Activated naive CD4-positive, alpha-beta T cell (primary cell): Measurements from ENCODE around the gene ELOVL1.
"Not testable (repeated sequence)": the region's sequence is repeated elsewhere in the genome, so short reads cannot be mapped to it uniquely, and the experiment has no call there.

Source experiments
- DNase-seq, 4 experiments: peaks; one replicate each; lab custom pipeline; 2025; lab: John Stamatoyannopoulos, UW

ELOVL1 gene

DNA sequence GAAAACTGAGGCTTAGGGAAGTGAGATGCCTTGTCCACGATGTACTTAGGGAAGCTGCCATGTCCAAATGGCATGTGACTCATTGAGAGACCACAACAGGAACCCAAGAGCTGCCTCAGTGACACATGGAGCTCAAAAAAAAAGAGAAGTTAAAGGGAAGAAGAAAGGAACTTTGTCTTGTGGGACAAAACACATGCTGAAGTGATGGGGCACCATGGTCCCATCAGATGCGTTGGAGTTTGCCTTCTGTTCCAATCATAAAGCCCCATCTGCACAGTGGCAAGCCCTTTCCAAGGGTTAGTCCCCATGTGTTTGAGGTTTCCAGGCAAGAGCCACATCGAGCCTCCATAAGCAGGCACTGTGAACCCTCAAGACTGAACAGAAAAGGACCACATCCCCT, 13.8 kb upstream of the ELOVL1 start:
- DNase-seq = no peak

DNA sequence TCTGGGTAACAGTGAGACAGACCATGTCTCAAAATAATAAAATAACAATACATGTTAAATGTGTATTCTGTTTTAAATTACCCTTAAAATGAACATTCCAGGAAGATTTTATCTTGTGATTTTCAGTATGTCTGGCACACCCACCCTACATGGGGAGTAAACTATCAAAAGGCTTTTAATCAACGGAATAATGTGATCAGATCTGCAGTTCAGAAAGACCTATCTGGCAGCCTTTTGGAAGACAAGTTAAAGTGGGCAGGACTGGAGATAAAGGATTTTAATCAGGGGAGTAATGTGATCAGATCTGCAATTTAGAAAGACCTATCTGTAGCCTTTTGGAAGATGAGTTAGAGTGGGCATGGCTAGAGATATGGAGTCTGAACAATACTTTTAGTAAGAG, 11.7 kb upstream of the ELOVL1 start:
- no peak for DNase-seq

DNA sequence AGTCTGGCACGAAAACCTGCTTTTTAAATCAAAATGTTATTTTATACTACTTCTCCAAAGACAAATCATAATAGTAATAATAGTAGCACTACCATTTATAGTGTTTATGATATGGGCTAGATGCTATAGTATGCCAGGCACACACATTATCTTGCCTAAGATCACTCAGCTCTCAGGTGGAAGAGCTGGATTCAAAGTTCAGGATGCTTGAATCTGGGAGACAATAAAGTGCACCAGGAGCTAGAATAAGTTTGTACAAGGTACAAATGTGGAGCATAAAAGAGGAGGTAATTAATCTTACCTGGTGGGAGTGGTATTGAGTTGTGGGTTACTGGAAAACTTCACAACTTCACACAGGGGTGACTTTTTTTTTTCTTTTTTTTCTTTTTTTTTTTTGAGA, 10.0 kb upstream of the ELOVL1 start:
- no peak for DNase-seq

DNA sequence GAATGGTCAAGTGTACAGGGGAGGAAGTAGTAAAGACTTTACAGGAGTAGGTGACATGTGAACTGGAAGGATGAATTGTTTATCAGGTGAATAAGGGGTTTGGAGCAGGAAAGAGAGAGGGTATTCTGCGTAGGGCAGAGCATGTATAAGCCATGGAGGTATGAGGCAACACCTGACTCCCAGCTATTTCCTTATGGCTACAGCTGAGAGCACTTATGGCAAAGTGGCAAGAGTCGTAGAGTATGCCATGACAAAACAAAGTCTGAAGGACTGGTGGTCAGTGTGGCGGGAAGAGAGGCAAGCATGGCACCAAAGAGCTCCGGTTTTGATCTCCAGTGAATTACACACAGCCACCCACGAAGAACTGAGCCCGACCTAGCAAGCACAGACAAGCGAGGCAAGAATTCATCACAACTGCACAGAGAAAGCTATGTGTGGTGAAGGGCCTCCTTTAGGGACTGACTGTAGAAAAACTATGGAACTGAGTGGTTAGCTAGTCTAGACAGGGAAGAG, 9.0 kb upstream of the ELOVL1 start:
- no peak for DNase-seq

DNA sequence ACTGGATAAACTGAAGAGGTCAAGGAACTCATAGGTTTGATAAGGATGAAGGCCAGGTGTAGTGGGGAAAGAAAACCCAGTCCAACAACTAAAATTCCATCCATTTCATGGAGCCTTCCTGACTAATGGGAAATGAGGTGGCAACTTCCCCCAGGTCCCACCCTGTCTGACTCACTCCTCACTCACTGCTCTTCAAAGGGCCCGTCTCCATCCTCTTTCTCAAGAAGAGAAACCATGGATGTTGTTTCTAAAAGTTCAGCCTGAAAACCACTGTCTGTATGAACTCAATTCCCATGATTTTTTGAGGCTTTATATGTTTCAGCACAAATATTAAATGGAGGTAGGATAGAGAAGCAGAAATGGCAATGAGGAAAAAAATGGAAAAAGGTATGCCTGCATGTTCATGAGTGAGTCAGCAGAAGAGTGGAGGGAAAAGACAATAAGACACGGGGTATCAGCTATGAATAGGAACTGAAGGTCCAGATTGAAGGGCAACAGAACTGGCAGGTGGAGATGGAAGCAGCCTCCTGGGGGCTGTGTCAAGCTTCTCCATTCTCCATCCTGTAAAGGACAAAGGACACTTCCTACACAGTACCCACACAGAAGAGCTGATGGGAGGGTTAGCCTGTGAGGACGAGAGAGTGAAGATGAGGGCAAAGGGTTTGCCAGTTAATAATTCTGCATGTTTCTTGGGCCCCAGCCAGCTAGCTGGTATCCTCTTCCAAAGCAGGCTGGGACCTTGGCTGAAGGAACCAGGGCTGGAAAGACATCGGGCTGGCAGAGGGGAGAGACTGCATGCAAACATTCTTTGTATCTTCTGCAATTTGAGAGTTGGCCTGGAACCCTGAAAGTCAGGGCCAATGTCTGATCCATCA, 5.5 kb upstream of the ELOVL1 start:
- DNase-seq = no peak

DNA sequence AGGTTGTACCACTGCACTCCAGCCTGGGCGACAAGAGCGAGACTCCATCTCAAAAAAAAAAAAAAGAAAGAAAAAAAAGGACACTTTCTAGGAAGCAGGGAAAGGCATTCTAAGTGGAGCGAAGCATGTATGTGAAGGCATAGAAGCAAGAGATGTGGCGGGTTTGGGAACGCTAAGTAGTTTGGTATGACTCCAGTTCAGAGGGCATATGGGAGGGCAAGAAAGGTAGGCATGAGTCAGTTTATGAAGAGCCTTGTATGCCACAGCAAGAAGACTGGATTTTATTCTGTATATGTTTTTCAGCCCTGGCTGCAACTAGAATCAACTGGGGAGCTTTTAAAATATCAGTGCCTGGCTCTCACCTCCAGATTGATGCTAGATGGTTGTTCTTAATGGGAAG, 4.4 kb upstream of the ELOVL1 start:
- no peak for DNase-seq

DNA sequence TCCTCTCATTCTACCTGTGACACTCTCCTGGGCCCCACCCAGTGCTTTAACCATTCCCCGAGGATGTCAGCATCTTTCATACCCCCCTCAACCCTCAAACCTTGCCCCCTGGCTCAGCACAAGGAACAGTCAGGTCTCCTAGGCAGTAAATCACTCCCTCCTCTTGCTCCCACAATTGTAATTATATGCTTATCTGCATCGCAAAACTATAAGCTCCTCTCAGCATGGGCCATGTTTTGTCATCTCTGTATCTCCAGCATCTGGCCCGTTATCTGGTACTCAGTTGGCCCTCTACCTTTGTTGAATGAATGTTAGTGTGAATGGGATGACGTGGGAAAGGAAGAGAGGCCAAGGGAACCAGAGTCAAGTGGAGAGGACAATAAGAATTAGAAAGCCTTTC, 2.8 kb upstream of the ELOVL1 start:
- no peak for DNase-seq

DNA sequence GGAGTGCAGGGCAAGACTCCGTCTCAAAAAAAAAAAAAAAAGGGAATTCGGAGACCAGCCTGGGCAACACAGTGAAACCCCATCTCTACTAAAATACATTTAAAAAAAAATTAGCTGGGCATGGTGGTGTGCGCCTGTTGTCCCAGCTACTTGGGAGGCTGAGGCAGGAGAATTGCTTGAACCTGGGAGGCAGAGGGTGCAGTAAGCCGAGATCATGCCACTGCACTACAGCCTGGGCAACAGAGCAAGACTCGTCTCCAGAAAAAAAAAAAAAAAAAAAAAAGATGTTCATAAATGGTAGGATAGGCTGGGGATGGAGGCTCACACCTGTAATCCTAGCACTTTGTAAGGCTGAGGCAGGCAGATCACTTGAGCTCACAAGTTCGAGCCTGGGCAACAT, 2.0 kb upstream of the ELOVL1 start:
- not testable (repeated sequence) for DNase-seq

DNA sequence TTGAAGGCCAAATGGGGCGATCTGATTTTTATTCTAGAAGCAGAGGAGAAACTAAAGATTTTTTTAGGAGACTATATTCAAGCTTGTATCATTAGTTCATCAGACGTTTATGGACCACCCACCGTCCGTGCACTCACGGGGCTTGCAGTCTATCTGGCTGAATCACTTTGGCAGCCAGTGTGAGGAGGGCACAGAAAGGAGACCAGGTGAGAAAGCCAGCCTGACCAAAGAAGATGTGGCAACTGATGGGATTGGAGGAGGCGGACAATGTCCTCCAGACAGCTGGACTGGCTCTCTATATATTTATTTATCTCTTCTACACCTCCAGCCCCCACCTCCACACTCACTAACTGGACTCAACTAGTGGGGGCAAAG, 822 bp upstream of the ELOVL1 start:
- no peak for DNase-seq

DNA sequence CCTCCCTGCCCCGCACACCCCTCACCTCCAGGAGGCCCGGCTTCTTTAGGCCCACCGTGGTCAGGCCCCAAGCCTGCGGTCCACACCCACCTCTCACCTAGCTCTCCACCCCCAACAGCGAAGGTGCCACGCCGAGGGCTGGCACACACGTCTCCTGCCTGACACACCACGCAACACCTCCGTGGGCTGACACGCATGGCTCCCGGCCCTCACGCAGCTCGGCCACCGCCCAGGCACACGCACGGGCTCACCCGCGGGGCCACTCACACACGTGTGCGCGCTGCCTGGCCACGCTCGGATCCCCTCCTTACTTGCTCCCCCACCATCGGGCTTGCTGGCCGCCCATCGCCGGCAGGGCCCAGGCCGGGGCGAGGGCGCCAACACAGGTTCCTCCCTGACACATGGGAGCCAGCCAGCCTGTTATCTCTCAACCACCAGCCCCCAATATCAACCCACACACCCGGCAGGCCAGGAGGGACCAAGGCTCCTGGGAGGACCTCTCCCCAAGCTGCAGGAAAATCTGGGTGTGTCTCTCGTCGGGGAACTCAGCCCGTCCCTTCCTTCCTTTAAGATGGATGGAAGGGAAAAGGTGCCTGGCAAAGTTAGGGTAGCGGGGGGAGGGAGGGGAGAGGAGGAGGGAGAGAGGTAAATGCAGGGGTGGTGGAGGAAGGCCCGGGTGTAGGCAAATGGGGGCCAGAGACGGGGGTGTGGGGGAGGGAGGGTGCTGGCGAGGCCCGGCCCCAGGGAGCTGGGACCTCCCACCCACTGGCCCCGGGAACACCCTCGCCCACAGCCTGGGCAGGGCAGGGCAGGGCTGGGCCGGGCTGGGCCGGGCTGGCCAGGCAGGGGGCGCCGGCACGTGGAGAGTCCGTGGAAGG, 546 bp downstream of the ELOVL1 start:
- peak in 1 of 4 experiments; percentile 36 for DNase-seq

DNA sequence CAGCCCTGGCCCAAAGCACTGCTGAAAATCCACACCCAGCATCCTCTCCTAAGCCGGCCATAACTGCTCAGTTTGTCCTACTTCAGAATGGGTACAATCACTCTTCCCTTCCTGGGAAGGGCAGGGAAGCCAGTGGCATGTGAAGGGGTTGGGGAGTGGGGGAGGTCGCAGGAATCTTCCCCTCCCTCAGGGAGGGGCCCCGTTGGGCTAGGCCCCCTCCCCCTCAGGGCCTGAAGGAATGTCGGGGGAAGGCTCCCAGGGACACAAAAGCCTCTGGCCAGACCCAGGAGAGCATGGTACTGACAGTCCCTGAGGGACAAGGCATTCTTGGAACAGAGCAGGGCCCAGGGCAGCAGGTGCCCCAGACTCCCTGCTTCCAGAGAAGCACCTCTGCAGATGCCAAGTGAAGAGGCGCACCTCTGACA, 1.2 kb downstream of the ELOVL1 start:
- no peak for DNase-seq

DNA sequence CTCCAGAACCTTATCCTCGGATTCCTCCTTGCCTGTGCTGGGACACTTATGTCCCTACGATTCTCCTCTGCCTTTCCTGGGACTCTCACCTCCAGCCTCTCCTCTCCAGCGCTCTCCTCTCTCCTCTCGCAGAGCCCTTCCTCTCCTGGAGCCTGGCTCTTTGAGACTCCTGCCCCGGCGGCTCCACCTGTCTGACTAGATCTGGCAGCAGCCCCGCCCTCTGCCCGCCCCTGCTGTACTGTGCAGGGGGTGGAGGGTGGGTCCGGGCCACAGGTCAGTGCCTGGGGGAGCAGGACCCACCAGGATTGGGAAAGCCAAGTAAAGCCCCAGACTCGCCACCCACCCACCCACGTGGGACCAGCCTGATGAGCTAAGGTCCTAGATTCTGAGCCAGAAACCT, 1.6 kb downstream of the ELOVL1 start:
- no peak for DNase-seq

DNA sequence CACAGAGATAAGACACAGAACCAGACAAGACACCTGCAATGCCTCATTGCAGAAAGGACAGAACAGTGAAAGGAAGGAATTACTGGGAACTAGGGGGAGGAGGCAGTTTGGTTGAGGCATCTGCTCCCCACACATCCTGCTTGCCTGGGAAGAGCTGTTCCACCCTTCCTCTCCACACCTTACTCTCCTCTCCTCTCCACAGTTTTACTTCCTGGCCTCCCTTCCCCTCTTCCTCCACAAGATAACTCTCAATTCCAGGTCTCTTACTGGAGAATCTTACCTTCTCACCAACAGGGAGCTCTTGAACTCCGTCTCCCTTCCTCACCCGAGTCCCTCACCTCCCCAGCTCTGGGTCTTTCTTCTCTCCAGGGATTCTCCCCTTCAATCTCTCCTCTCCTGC, 2.1 kb downstream of the ELOVL1 start:
- DNase-seq = no peak

DNA sequence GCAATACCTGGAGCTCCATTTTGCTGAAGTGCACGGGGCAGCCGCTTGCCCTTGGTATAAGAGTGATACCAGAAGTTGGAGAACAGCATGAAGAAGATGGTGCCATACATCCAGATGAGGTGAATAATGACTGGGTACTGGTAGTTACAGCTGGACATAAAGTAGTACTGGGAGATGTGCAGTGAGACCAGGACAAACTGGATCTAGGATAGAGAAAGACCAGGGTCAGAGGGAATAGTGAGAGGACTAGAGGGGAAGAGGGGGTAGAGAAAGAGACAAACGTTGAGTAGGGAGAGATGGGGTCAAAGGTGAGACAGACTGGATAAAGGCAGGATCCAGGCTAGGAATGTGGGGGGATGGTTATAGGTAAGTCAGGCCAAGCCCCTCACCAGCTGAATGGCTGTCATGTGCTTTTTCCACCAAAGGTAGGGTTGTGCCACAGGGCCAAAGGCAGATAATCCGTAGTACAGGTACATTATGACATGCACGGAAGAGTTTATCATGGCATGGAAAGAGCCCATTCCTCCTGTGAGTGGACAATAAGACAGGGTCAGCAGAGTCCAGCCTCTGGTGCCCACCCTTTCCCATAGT, 3.8 kb downstream of the ELOVL1 start:
- DNase-seq = no peak

DNA sequence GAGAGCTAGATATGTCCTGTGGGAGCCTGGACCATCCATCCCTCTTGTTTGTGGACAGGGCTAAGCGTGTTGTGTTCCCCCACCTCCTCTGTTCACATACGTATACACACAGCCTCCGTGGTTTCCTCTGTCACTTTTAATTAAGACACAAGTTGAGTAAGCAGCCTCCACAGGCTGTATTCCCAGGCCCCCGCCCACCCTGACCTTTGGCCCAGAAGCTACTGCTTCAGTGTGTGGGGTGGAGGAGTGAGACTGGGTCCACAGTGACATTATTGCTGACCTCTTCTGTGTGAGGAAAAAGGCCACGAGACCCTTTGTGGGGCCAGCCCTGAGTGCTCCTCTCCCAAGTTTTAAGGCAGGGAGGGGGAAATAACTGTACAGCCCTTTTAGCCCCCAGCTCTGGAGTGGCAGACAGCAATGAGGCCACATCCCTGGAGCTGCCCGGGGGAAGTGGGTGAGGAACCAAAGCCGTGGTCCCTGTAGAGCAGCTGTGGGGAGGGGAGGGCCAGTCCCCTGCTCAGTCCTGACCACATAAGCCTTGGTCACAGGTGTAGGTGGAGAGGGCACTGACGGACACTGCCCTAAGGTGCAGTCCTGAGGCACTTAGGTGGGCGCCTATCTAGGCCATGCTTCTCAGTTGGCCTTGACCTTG, 4.4 kb downstream of the ELOVL1 start:
- no peak for DNase-seq

DNA sequence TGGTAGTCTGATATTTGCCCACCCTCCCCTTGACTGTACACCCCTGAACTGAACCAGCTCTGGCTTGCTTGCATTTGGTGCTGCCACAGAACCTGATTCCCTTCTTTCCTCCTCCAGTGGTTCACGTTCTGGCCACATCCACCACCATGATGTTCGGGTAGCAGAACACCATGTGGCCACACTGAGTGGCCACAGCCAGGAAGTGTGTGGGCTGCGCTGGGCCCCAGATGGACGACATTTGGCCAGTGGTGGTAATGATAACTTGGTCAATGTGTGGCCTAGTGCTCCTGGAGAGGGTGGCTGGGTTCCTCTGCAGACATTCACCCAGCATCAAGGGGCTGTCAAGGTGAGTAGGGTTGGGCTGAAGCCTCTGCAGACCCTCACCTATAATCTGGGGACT, 7.2 kb downstream of the ELOVL1 start:
- no peak for DNase-seq

DNA sequence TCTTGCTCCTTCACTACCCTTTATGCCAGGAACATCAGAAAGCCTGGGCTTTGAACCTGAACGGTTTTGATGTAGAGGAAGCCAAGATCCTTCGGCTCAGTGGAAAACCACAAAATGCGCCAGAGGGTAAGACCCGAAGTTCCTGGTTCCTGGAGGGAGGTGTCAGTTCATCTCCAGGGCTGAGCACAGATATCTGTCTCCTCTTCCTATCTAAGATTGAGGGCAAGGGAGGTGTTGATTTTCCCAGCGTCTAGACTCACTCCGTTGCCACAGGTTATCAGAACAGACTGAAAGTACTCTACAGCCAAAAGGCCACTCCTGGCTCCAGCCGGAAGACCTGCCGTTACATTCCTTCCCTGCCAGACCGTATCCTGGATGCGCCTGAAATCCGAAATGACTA, 8.1 kb downstream of the ELOVL1 start:
- DNase-seq = no peak

DNA sequence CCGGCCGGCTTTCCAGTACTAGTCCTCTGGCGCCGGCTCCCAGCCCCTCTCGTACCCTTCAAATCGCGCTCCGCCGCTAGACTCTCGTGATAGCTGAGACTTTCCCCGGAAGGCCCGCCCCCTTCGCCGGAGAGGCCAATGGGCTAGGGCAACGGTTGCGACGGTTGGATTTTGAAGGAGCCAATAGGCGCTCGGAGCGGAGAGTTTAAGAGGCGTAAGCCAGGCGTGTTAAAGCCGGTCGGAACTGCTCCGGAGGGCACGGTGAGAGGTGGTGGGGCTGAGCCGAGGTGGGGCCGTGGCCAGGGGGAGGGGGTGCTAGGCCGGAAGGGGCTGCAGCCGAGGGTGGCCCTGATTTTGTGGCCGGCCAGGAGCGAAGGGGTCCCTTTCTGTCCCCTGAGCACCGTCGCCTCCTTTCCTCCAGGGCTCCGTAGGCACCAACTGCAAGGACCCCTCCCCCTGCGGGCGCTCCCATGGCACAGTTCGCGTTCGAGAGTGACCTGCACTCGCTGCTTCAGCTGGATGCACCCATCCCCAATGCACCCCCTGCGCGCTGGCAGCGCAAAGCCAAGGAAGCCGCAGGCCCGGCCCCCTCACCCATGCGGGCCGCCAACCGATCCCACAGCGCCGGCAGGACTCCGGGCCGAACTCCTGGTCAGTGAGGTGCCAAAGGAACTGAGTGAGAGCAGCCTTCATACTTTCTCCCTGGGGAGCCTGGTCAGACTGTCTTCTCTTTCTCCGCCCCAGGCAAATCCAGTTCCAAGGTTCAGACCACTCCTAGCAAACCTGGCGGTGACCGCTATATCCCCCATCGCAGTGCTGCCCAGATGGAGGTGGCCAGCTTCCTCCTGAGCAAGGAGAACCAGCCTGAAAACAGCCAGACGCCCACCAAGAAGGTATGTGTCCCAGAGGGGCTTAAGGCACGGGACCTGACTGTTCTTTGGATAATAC, 8.8 kb downstream of the ELOVL1 start, which contains the start of gene CDC20:
TSS of gene CDC20 (plus strand) at position 236 of the 948 bp plus-strand sequence. CDS start at position 471, 235 bp downstream.
- peak; percentile 90 to 96 (median 94) for DNase-seq

DNA sequence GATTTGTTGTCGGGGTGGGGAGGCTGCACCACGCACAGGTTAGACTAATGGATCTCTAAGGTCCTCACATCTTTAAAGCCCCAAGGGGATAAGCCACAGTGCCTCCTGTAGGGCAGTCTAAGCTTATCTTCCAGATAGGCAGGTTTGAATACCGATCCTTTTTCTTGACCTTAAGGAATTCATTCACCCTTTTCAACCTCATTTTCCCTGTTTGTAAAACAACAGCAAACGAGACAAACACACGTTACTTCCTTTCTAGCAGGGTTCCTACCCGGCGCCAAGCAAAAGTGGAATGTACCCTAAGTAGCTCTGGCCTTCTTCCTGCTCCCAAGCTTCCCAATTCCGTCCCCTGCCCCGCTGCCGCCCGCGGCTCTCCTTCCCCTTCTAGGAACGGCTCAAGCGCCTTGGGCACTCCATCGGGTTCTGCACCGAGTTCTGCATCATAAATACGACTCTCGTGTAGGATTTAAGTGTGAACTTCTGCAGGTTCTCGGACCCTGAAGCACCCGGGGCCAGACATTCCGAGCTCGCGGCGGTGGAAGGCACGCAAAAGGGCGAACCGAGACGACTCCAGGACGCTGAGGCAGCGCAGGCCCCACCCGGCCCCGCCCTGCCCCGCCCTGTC, 9.6 kb downstream of the ELOVL1 start:
- DNase-seq = no peak

DNA sequence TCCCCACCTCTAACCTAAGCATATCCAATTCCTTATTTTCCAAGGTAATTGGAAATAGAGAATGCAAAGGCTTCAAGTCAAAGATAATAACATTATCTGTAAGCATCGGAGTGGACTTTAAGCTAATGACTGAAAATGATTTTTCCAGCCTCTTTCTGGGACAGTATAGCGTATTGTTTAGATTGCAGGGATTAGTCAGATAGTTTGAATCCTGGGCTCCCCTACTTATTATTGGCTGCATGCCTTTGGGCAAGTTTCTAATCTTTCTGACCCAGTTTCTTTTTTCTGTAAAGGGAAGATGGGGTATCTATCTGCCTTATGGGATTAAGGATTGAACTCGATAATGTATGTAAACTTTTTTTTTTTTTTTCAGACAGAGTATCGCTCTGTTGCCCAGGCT, 10.6 kb downstream of the ELOVL1 start:
- no peak for DNase-seq
